Amniotic epithelial cell (primary cell): ENCODE results near the gene PREX1.

Source experiments
- DNase-seq: peaks from one replicate; pipeline ENCODE4 v3.0.0-alpha.2; 2010; ENCODE audit warnings: low read depth

The PREX1 gene

DNA sequence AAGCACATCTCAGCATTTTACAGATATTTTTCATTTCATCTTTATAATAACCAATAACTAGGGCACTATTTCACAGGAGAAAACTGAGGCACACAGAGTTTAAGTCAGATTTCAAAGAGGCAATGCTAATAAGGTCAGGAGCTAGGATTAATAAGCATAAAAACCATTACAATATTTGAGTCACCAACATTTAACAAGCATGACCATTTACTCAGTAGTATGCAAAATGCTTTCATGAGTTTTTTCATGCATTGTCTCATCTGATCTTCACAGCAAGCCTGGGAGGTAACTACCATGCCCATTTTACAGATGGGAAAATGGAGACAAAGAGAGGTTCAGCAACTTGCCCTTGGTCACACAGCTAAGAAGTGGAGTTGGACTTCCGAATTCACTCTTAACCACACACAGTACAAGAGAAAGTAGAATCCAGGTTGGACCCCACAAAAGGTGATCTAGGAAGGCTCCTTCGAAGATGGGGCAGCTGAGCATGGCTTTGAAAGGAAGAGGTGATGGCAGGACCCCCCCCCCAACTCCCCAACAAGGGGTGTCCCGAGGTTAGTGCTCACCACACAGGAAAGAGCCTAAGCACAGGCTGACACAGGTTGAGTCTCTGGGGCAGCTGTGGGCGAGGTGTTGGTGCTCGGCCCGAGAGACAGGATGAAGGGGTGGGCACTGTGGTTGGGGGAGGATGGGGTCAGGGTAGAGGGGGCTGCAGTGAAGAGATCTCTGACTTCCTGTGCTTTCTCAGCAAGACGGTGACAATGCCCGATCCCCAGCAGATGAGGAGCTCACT, 108.8 kb downstream of the PREX1 start:
- no peak for DNase-seq

DNA sequence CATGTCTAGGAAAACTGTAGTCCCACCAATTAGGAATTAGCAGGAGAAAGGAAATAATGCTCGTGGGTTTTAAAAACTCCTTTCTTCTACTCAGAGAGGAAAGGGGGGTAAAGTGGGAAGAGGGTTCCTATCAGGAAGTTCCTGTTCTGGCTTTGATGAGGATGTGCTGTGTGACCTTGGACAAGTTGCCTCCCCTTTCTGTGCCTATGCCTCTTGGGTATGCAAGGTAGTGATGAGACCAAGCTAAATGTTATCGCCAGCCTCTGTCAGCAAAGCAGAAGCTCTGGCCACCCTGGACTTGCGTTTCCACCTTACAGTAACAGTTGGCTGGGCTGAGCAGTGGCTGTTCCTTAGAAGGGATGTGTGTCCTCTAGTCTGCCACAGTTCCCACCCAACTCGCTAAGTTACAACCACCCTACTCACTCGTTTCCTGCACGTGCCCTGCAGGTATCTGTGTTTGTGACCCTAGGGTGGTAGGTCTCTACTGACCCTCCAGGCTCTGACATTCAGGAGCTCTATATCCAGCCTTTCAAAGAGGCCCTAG, 110.0 kb downstream of the PREX1 start:
- DNase-seq = no peak

DNA sequence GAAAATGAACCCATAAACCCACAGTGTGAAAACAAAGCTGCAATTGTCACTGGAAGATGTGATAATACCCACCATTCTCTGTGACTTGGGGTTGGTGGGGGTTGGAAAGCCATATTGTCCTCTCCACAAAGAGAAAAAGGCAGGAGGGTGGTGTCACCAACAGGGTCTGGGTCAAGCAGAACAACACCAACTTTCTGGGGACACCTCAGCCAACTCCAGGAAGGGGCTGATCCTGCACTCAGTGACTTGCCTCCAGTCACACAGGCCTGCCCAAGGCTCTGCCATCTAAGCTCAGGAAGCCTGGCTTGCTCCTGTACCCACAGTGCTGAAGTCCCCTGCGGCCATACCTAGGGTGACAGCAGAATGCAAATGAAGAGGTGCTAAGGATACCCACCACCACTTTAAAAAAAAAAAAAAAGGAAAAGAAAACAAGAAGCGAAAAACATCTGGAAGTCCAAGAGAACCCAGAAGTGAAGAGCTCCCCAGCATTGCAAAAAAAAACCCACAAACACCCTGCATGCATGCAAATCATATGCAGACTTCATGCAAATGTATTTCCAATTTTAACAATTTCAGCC, 110.6 kb downstream of the PREX1 start:
- DNase-seq = no peak

DNA sequence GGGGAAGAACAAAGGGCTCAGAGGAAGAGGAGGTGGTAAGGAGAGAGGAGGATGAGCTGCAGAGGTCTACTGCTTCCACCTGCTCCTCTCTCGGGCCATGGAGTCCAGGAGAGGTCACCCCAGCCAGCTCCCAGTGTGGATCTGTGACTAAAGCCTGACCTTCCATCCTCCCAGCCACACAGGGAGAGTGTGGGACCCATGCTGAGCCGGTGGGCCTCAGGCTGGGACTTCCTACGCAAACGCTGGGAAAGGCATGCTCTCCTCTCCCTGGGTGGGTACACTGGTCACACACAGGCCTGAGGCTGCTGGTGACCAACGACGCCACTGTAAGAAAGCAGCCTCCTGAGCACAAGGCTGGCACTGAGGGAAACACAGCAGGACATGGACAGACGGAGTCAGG, 111.3 kb downstream of the PREX1 start:
- DNase-seq = no peak

- DNase-seq = no peak
These were observed 111.7 kb downstream of the PREX1 start for GRCh38 chr20:48716086-48716485.

- DNase-seq = no peak
These were observed 113.0 kb downstream of the PREX1 start for GRCh38 chr20:48714764-48715163.

GRCh38 chr20:48711696-48712464, 115.9 kb downstream of the PREX1 start:
- DNase-seq = no peak

DNA sequence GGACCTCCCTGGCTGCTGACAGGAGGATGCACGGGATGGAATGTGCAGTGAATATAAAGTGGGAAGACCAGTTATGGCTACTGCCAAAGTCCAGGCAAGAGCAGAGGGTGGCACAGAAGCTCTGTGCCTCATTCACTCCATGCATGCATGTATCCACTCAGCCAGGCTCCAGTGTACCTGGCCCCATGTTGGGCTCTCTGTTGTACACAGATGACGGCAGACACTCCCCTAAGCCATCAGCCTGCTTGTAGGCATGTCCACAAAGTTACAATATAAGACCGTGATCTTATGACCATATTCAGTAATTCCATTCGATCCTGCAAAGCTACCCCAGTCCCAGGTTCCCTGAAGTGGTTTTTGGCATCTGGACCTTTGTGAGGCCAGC, 116.8 kb downstream of the PREX1 start:
- DNase-seq = no peak

DNA sequence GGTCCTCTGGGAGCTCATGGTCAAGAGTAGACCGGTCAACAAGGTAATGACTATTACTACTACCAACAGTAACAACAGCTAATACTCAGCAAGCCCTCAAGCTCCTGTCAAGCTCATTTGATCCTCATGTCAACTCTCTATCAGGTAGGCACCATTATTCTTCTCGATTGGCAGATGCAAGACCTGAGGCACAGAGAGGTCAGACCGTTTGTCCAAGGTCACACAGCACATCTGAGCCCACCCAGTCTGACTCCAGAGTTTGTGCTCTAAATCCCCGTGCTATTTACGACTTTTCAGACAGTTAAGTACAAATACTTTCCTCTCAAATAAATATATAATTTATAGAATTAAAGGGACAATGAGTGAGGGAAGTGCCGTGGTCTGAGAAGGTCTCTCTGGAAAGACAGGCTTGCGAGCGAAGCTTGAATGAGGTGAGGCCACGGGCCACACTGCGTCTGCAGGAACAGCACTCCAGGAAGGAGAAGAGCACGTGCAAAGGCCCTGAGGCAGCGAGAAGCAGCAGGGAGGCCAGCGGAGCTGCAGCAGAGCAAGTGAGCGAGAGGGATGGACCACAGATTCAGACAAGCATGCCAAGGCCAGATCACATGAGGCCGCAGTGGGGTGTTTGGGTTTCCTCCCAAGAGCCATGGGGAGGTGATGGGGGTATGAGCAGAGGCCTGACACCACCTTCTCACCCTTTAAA, 117.3 kb downstream of the PREX1 start:
- DNase-seq = no peak

DNA sequence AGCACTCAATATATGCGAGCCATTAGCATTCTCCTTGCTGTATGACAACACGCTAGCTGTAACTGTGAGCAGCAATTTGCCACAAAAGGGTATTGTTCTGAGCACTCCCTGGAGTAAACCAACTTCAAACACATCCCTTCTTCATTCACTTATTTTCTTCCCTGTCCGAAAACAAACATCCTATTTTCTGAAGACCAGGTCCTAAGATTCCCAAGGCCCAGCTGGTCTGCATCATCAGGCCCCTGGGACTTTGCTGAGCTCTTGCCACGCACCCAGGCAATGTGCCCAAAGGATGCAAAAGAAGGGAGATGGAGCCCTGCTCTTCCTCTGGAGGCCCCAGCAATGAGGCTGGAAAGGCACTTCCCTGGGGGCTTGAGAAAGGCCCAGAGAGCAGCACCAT, 118.1 kb downstream of the PREX1 start:
- no peak for DNase-seq

- DNase-seq = no peak
These were observed 118.6 kb downstream of the PREX1 start for GRCh38 chr20:48709058-48709691.

- DNase-seq = no peak
These were observed 119.2 kb downstream of the PREX1 start for GRCh38 chr20:48708630-48709029.

DNA sequence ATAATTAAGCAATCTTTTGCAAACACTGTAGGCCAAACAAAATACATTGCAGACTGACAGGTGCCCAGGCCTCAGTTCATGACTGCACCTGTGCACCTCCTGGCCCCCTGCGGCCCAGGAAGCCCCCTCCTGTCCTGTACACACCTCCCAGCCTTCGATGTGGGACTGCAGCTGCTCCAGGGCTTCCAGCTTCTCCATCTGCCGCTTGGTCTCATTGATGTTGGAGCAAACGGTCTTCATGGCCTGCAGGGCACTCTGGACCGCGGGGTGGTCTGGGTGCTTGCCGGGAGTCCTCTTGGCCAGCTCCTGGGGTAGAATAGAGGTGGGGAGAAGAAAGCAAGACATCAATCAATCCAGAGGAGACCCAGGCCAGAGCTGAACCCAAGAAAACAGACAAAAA, 119.7 kb downstream of the PREX1 start:
- DNase-seq = no peak

- DNase-seq = no peak
These were observed 121.0 kb downstream of the PREX1 start for GRCh38 chr20:48706710-48707365.

DNA sequence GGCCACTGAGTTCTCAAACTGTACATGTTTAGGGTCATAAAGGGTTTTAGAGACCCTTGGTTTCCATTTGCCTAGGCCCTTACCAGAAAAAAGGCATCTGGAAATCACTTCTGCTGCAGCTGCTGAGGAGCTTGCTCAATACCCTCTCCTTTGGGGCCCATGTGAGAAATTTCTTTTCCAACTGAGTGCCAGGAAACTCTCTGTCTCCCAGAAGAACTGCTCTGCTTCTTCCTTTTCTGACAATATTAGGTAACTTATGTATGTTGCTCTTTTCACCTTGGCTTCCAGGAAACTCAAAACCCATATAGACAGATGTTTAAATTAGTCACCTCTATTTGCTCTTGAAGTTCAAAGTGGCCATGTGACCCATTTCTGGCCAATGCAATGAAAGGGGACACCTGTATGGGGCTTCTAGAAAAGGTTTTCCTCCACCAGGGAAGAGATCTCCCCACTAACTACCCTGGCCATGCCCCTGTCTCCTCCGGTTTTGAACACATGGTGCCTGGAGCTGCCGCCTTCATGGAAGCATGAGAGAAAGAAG, 121.6 kb downstream of the PREX1 start:
- DNase-seq = no peak

- DNase-seq = no peak
These were observed 122.3 kb downstream of the PREX1 start for GRCh38 chr20:48705240-48706115.

DNA sequence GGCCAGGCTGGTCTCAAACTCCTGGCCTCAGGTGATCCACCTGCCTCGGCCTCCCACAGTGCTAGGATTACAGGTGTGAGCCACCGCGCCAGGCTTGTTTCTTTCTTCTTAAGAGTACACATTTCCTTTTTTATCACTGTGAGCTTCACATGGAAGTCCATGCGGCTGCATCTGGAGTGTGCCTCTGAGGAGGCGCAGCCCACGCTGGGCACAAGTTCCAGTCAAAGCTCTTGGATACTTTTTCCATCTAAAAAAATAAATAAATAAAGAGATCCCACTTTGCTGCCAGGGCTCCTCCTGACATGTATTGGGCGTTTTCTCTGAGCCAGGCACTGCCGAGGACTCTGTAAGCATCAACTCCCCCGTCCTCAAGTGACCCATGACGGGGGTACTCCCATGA, 123.0 kb downstream of the PREX1 start:
- no peak for DNase-seq

DNA sequence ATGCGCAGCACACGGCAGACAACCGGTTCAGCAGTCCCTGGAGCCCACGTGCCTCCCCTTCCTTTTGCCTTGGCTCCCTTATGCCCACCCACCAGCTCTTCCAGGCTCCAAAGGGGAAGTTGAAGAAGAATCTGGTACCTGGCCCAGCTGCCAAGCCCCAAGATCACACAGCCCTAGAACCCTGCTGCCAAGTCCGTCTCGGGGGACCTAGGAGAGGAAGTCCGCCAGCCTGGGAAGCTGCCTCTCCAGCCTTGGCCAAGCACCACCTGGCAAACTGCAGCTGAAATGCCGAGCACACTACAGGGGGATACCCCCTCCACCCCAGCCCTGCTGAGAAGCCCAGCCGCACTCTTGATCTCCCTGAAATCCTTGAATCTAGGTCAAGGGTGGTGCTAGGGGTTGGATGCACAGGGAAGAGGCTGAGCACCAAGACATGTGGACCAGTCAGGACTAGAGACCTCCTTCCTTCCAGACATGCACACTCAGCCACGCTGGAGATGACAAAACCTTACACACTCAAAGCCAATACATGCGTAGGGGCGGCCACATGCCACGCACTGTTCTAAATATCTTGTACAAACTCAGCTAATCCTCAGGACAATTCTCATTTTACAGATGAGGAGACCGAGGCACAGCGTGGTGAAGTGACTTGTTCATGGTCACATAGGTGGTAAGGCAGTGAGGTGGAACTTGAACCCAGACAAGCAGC, 124.1 kb downstream of the PREX1 start:
- no peak for DNase-seq

DNA sequence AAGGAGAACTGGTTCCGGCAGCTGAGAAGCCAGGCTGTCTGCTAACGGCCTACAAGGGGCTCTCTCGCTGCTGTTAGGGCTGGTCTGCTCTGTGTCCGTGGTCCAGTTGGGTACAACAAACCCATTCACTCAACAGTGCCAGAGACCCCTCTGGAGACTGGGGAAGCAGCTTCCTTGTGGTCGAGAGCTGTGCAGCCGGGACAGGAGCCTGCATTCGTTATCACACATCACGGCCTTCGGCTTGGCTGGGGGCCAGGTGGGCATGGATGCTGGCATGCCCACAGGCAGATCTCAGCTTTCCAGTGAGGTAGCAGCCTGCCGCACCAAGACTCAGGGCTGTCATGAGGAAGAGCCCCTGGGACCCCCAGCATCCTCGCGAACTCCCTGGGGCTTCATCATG, 124.7 kb downstream of the PREX1 start:
- no peak for DNase-seq
